CD14-positive monocyte (primary cell): ENCODE data around the gene TEAD2. TPM values are rescaled to one million over a fixed set of nuclear protein-coding genes. Genes with fewer than 3 reads are reported as not detected.

Experiments
- DNase-seq, 3 donors: peaks; one replicate each; pipeline ENCODE4 v3.0.0-alpha.2; 2011 to 2022
- H2AFZ ChIP-seq: 2 replicates; pipeline ENCODE4 v1.6.0; 2012; ENCODE audit warnings: mild to moderate bottlenecking, low read depth, low read length, inconsistent platforms; ENCODE audit not compliant: insufficient read depth, poor library complexity, severe bottlenecking
- H3K27ac ChIP-seq, 2 donors: 1 replicate in 1 of 2; 2 replicates in 1 of 2; pipeline ENCODE4 v1.5.1; 2012 to 2013; ENCODE audit warnings: low read length in 2 of 2, control low read depth in 1 of 2, inconsistent platforms in 1 of 2, low read depth in 1 of 2, mild to moderate bottlenecking in 1 of 2
- H3K27me3 ChIP-seq, 2 donors: one replicate each; pipeline versions ENCODE4 v1.6.0 to v1.6.1; 2011 to 2013; ENCODE audit warnings: low read length in 2 of 2; ENCODE audit not compliant: control insufficient read depth in 2 of 2, insufficient read depth in 2 of 2
- H3K36me3 ChIP-seq, 2 donors: replicated peaks in 1 of 2; 1 replicate in 1 of 2; 2 replicates in 1 of 2; pipeline versions ENCODE4 v1.5.1 to v1.6.1; 2012 to 2013; ENCODE audit warnings: low read length in 2 of 2, control low read depth in 1 of 2, inconsistent platforms in 1 of 2, mild to moderate bottlenecking in 1 of 2; ENCODE audit not compliant: insufficient read depth in 2 of 2, control insufficient read depth in 1 of 2
- H3K4me1 ChIP-seq, 2 donors: 1 replicate in 1 of 2; 2 replicates in 1 of 2; pipeline versions ENCODE4 v1.5.1 to v1.6.1; 2012 to 2013; ENCODE audit warnings: low read length in 2 of 2, control low read depth in 1 of 2, inconsistent platforms in 1 of 2, mild to moderate bottlenecking in 1 of 2, moderate library complexity in 1 of 2; ENCODE audit not compliant: insufficient read depth in 2 of 2, control insufficient read depth in 1 of 2
- H3K4me2 ChIP-seq: replicated peaks from 2 replicates; pipeline ENCODE3; 2012; ENCODE audit warnings: low read length, moderate library complexity, mild to moderate bottlenecking; ENCODE audit not compliant: poor library complexity, severe bottlenecking; ENCODE audit errors: extremely low read depth
- H3K4me3 ChIP-seq, 3 experiments: fragments of 200-600 bp in 1 of 3; sonication (generic) in 1 of 3; replicated peaks in 1 of 3; 1 replicate in 2 of 3; 2 replicates in 1 of 3; pipeline ENCODE4 v1.5.1; 2011 to 2013; ENCODE audit warnings: low read length in 3 of 3, mild to moderate bottlenecking in 3 of 3, control low read depth in 2 of 3, low read depth in 2 of 3, inconsistent platforms in 1 of 3, moderate library complexity in 1 of 3
- H3K79me2 ChIP-seq: 2 replicates; pipeline ENCODE4 v1.6.0; 2012; ENCODE audit warnings: mild to moderate bottlenecking, control low read depth, inconsistent platforms, low read length, moderate library complexity; ENCODE audit not compliant: insufficient read depth
- H3K9ac ChIP-seq: 2 replicates; pipeline ENCODE4 v1.6.0; 2017; ENCODE audit warnings: low read length, mild to moderate bottlenecking; ENCODE audit not compliant: insufficient read depth, poor library complexity, severe bottlenecking
- H3K9me3 ChIP-seq, 2 donors: replicated peaks in 1 of 2; 1 replicate in 1 of 2; 2 replicates in 1 of 2; pipeline versions ENCODE4 v1.5.1 to v1.6.1; 2012 to 2013; ENCODE audit warnings: low read length in 2 of 2, control low read depth in 1 of 2; ENCODE audit not compliant: control insufficient read depth in 1 of 2, insufficient read depth in 1 of 2
- H4K20me1 ChIP-seq: 2 replicates; pipeline ENCODE4 v1.6.0; 2012; ENCODE audit warnings: mild to moderate bottlenecking, low read length, control low read depth, moderate library complexity; ENCODE audit not compliant: insufficient read depth
- H3K27ac Mint-ChIP-seq, 7 donors: one replicate each; pipeline ENCODE4 v1.8.0; 2020; ENCODE audit warnings: mild to moderate bottlenecking in 7 of 7, mixed read lengths in 7 of 7, moderate library complexity in 6 of 7, inconsistent platforms in 2 of 7
- H3K27me3 Mint-ChIP-seq, 3 donors: one replicate each; pipeline ENCODE4 v1.8.0; 2021 to 2022; ENCODE audit warnings: low read depth in 3 of 3, mild to moderate bottlenecking in 3 of 3, mixed read lengths in 3 of 3, moderate library complexity in 3 of 3, inconsistent platforms in 1 of 3
- H3K36me3 Mint-ChIP-seq, 2 donors: one replicate each; pipeline ENCODE4 v1.8.0; 2020; ENCODE audit warnings: mixed read lengths in 2 of 2, inconsistent platforms in 1 of 2, mild to moderate bottlenecking in 1 of 2
- H3K4me1 Mint-ChIP-seq: one replicate; pipeline ENCODE4 v1.8.0; 2020; ENCODE audit warnings: mild to moderate bottlenecking, mixed read lengths
- H3K4me3 Mint-ChIP-seq, 2 donors: one replicate each; pipeline ENCODE4 v1.8.0; 2020; ENCODE audit warnings: mild to moderate bottlenecking in 2 of 2, mixed read lengths in 2 of 2, moderate library complexity in 1 of 2
- H3K9me3 Mint-ChIP-seq, 7 donors: one replicate each; pipeline ENCODE4 v1.8.0; 2020 to 2022; ENCODE audit warnings: mixed read lengths in 7 of 7, mild to moderate bottlenecking in 6 of 7, moderate library complexity in 6 of 7, inconsistent platforms in 2 of 7
- CTCF ChIP-seq: fragments of 200-600 bp; IDR thresholded peaks from one replicate; pipeline ENCODE4 v1.8.0; 2022; ENCODE audit warnings: antibody characterized with exemption, mild to moderate bottlenecking
- whole genome bisulfite sequencing: methylation state at CpG from one replicate; pipeline ENCODE4 v1.1.5; 2013; ENCODE audit warnings: missing lambda C conversion rate; ENCODE audit not compliant: insufficient coverage; 5-methylcytosine and 5-hydroxymethylcytosine counted together
- intact Hi-C, 2 donors: fragments of 100-400 bp; cut with micrococcal nuclease; formaldehyde crosslinking; loops; one replicate each; pipeline versions ENCODE4 v1.15.0 to v1.15.1; 2023
- polyA plus RNA-seq, 3 donors: library from polyadenylated mRNA; depleted of rRNA in 1 of 3; unstranded in 2 of 3; stranded (reverse) in 1 of 3; fragments of 300-500 nt in 2 of 3; fragments of >200 nt in 1 of 3; fragmentation: Illumina TruSeq in 2 of 3; gene quantifications; 1 replicate in 2 of 3; 2 replicates in 1 of 3; pipeline ENCODE4 v1.2.3, GENCODE V29; 2012 to 2021

Gene TEAD2
- polyA plus RNA-seq, 3 donors: not detected

DNA sequence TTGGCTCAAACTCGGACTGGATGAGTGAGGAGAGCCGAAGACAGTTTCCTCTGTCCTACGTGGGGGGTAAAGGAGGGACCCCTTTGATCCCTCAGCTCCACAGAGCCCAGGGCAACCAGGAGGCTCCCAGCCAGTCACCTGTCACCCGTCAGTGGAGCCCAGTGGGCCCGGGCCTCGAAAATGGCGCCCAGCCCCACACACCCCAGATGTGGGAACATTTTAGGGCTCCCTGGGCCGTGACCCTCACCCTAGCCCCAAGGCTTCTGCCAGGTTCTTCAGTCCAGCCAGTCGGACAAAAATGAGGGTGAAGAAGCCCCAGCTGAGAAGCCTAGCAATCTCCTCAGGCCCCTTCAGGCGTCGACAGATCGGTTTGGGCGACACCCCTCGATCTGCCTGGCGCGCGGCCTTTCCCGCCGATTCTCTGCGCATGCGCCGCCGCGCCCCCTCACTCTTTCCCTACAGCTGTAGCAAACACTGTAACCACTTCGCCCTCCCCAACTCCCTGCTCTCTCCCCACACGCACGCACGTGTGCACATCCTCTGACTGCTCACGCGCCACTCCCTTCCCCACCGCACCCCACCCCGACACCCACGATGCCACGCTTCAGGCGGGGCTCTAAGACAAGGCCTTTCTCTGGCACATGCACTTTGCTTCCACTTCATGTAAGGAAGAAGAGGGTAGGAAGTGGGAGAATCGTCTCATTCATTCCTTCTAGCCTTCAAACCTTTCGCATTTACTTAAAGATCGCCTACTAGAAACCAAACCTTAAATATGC, 37.2 kb downstream of the TEAD2 start, which contains the start of gene SLC6A16:
Gene SLC6A16 (minus strand): TSS at position 391 of the 776 bp plus-strand sequence. CDS start 13,844 bp downstream, outside the sequence.
- H3K9ac ChIP-seq: no peak within 1 kb of the TSS
- H3K27ac ChIP-seq: no peak within 1 kb of the TSS
- Mint-ChIP-seq H3K27ac (peak within 1 kb of the TSS in 2 of 7 donors; percentile 18 to 68), H3K9me3 (peaks cover 0 to 21% (median 6%) of the 10 kb centered on the region in 7 donors), H3K4me1 (peaks cover 15% of the 10 kb centered on the region), H3K27me3 (peaks cover 0 to 1% (median 0%) of the 10 kb centered on the region in 3 donors), H3K36me3 (peaks cover 5 to 6% of the 10 kb centered on the region in 2 donors), H3K4me3 (no peak within 1 kb of the TSS)
- peaks cover 9 to 13% of the 10 kb centered on the region in 2 donors for H3K9me3 ChIP-seq
- H3K4me3 ChIP-seq: no peak within 1 kb of the TSS
- no peak for TF ChIP-seq CTCF
- WGBS: 97% methylated on average over 25 of the region's 38 CpGs
- no peaks in the 10 kb centered on the region for H3K79me2 ChIP-seq
- no peak for DNase-seq
- H3K27me3 ChIP-seq: no peaks in the 10 kb centered on the region
- H3K4me1 ChIP-seq: peaks cover 10 to 11% of the 10 kb centered on the region in 2 donors
- no peaks in the 10 kb centered on the region for H3K36me3 ChIP-seq
- H3K4me2 ChIP-seq: no peak within 1 kb of the TSS
- no peak within 1 kb of the TSS for H2AFZ ChIP-seq
- intact Hi-C loops: loop anchor here in 1 of 2 donors (10.0 kb wide), 1 partner anchor 230 kb away; no protein-coding TSS in a partner anchor
- no peaks in the 10 kb centered on the region for H4K20me1 ChIP-seq

GRCh38 chr19:49318296-49318695, 43.9 kb downstream of the TEAD2 start:
- H3K79me2 ChIP-seq: no peaks in the 10 kb centered on the region

More at GRCh38 chr19:49318296-49318695, 43.9 kb downstream of the TEAD2 start:
- peaks cover 15 to 37% (median 24%) of the 10 kb centered on the region in 7 donors for H3K9me3 Mint-ChIP-seq
- H3K4me3 ChIP-seq: no peak overlapping the region
- H3K27me3 ChIP-seq: no peaks in the 10 kb centered on the region
- H3K4me1 Mint-ChIP-seq: peaks cover 2% of the 10 kb centered on the region
- H2AFZ ChIP-seq: no peak overlapping the region
- no peaks in the 10 kb centered on the region for H3K4me1 ChIP-seq
- H3K27ac Mint-ChIP-seq: no peak overlapping the region
- DNase-seq: no peak
- no peaks in the 10 kb centered on the region for H4K20me1 ChIP-seq
- TF ChIP-seq CTCF: no peak
- H3K4me3 Mint-ChIP-seq: no peak overlapping the region
- H3K27ac ChIP-seq: no peak overlapping the region
- peaks cover 22 to 24% of the 10 kb centered on the region in 2 donors for H3K9me3 ChIP-seq
- no peaks in the 10 kb centered on the region for H3K36me3 ChIP-seq
- H3K27me3 Mint-ChIP-seq: peaks cover 0 to 3% (median 0%) of the 10 kb centered on the region in 3 donors
- no peak overlapping the region for H3K9ac ChIP-seq
- H3K4me2 ChIP-seq: no peak overlapping the region
- peaks cover 3 to 9% of the 10 kb centered on the region in 2 donors for H3K36me3 Mint-ChIP-seq
- intact Hi-C loops: no loop called here
